Measurements from ENCODE around the gene CHSY1. TPM values are rescaled to one million over a fixed set of nuclear protein-coding genes. Genes with fewer than 3 reads are reported as not detected.

The CHSY1 gene
- total RNA-seq, 2 experiments from 2014 or later: 34.8 to 36.3 TPM

DNA sequence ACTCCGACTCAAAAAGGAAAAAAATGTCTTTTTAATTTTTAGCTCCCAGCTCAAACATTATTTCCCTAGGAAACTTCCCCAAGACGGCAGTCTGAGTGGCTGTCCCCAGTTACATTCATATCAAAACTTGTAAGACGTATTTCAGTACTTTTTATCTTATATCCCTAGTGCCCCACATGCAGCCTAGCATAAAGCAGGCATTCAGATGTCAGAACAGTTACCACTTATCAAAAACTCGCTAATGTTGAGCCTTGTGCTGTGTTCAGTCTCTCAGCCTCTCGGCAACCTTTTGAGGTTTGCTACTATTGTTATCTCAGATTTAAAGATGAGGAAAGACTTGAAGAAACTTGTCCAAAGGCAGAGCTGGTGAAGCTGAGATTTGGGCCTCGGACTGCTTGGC lies 32.1 kb upstream of the CHSY1 start:
- intact Hi-C loops (cut with micrococcal nuclease): no loop called here
- CTCF ChIA-PET: interaction anchor here (1.0 to 3.1 kb wide), 3 partner anchors 9 to 357 kb away, joined by 3 to 10 read pairs (median 8); no protein-coding TSS in a partner anchor

DNA sequence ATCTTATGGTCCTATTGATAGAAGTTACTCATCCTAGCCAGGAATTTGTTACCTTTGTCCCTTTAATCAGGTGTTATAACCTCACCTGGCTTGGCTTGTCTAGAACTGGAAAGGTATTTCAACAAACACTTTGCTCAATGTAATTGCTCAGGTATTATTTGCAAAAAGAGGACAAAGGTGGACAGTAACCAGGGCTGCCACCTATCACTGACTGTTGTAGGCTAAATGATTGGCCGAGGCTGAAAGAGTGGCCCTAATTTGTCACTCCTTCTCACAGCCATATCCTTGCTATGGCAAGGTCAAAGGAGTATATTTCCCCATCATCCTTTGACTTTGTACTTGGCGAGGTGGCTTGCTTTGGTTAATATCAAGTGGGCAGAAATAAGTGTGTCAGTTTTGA lies 28.2 kb upstream of the CHSY1 start:
- ChIA-PET CTCF (interaction anchor here (0.6 to 1.5 kb wide), 3 partner anchors 8 to 13 kb away, joined by 3 to 11 read pairs (median 5); no protein-coding TSS in a partner anchor), POLR2A (no interaction called here)
- Mint-ChIP-seq H3K27me3 (no peaks in the 10 kb centered on the region), H3K4me3 (no peak overlapping the region), H3K27ac (no peak overlapping the region), H3K4me1 (ENCODE audit: low read depth) (peaks cover 27% of the 10 kb centered on the region), H3K36me3 (peaks cover 28% of the 10 kb centered on the region), H3K9me3 (no peaks in the 10 kb centered on the region)
- intact Hi-C loops (cut with micrococcal nuclease): no loop called here
- DNase-seq: no peak

More for the DNA sequence above, 32.1 kb upstream of the CHSY1 start:
- no peaks in the 10 kb centered on the region for H3K27me3 Mint-ChIP-seq
- H3K4me1 Mint-ChIP-seq (ENCODE audit: low read depth): peaks cover 20% of the 10 kb centered on the region
- H3K9me3 Mint-ChIP-seq: no peaks in the 10 kb centered on the region
- POLR2A ChIA-PET: interaction anchor here (0.6 to 1.7 kb wide), 2 partner anchors 11 to 180 kb away, joined by 5 read pairs; partner anchors contain the start of gene SNRPA1
- H3K27ac Mint-ChIP-seq: peak overlapping the region; percentile 18
- no peak overlapping the region for H3K4me3 Mint-ChIP-seq
- peaks cover 58% of the 10 kb centered on the region for H3K36me3 Mint-ChIP-seq
- no peak for DNase-seq

DNA sequence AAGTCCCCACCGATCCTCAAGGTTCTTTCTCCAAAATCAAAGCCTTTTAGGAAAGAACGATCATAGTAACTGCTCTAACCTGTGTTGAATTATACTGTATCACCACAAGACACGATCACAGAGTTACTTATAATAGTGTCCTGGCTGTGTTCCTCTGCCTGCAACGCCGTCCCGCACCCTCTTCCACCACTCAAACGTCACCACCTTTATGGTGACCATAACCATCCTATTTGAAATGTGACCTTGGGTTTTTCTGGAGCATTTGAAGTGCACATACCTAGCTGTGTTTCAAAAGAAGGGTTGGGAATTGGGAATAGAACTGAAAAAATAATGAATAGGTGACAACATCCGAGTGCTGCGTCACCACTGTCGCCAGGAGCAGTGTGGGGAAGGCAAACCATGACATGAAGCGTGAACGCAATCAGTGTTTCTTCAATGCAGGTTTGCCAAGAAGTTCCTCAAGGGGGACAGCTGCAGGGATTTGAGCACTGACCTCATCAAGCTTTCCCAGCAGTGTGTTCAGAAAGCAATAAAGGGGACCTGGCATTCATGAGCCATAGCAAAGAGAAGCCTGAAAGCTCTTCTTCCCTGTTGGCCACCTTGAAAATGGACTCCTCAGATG lies 26.2 kb upstream of the CHSY1 start:
- Mint-ChIP-seq H3K9me3 (no peaks in the 10 kb centered on the region), H3K27me3 (no peaks in the 10 kb centered on the region), H3K4me3 (peak overlapping the region; percentile 75), H3K36me3 (peaks cover 34% of the 10 kb centered on the region), H3K27ac (no peak overlapping the region), H3K4me1 (ENCODE audit: low read depth) (peaks cover 29% of the 10 kb centered on the region)
- CTCF ChIA-PET: interaction anchor here (0.8 to 2.1 kb wide), 3 partner anchors 11 to 270 kb away, joined by 3 to 9 read pairs (median 3); no protein-coding TSS in a partner anchor
- POLR2A ChIA-PET: interaction anchor here (0.8 to 1.2 kb wide), 3 partner anchors 8 to 17 kb away, joined by 4 to 5 read pairs (median 4); partner anchors contain the start of gene SNRPA1
- intact Hi-C loops (cut with micrococcal nuclease): loop anchor here (5.0 kb wide), 3 partner anchors 271 to 676 kb away; partner anchors contain the start of genes ASB7, LINS1 and TM2D3
- DNase-seq: no peak

DNA sequence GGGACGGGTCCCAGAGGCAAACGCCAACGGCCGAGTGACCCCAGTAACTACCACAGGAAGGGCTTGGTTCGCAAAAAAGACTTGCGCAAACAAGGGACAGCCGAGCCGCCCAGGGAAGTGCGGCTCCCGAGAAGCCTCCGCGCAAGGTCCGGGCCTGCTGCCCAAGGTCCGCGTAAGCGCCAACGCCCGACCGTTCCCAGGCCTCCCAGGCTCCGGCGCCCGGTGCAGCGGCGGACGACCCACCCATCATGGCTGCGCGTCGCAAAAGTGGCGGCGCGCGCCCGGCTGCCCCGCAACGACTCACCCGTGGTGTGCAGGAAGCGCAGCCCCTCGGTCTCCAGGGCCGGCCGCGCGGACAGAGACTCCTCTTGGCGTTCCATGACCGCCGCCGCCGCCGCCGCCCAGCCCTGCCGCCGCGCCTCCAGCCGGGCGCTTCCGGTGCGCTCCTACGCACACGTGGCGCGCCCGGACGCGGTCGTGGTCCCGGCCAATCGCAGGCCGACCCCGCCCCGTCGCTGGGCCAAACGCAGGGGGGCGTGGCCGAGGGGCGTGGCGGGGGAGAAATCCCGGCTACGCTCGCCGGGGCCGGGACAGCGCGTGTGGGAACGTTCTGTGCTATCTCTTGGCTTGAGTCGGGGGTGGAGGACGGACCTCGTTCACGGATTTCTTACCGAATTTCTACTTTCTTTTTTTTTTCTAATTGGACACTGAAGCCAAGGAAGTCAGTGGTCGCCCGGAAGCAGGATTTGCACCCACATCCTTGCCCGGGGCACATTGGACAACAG lies 25.4 kb upstream of the CHSY1 start, which contains the start of gene SELENOS:
Gene SELENOS (minus strand): TSS at position 448 of the 785 bp plus-strand sequence. CDS start 68 bp downstream, at position 380.
- peaks cover 39% of the 10 kb centered on the region for H3K36me3 Mint-ChIP-seq
- peak within 1 kb of the TSS; percentile 92 for H3K4me3 Mint-ChIP-seq
- no peaks in the 10 kb centered on the region for H3K27me3 Mint-ChIP-seq
- CTCF ChIA-PET: interaction anchor here (1.0 to 2.9 kb wide), 6 partner anchors 10 to 270 kb away, joined by 4 to 24 read pairs (median 7); no protein-coding TSS in a partner anchor
- peak within 1 kb of the TSS; percentile 81 for H3K27ac Mint-ChIP-seq
- intact Hi-C loops (cut with micrococcal nuclease): loop anchor here (5.0 kb wide), 3 partner anchors 270 to 675 kb away; partner anchors contain the start of genes ASB7, LINS1 and TM2D3
- H3K9me3 Mint-ChIP-seq: no peaks in the 10 kb centered on the region
- peak; percentile 90 for DNase-seq
- POLR2A ChIA-PET: interaction anchor here (1.2 kb wide), 1 partner anchor 17 kb away, joined by 4 read pairs; no protein-coding TSS in a partner anchor
- peaks cover 29% of the 10 kb centered on the region for H3K4me1 Mint-ChIP-seq (ENCODE audit: low read depth)

DNA sequence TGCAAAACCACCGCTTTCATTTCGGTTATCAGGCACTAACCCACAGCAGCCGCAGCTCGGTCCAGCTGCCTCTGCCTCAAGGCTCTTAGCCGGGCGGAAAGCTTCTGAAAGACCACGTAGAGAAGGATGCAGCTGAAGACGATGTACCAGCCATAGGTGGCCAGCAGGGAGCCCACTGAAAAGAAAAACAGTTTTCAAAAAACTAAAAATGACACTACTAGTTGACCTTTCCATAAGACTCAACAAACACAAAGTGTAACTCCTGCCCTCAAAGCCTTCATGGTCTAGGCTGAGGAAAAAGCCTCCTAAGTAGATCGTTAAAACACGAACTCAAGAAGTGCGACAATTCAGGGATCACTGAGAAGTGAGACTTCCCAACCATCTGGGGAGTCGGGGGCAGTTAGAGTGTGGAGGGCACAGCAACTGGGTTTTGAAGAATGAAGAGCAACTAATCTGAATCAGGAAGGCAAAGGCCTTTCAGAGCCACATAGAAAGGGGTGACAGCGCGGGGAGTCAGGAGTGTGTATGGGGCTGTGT lies 24.7 kb upstream of the CHSY1 start:
- POLR2A ChIA-PET: interaction anchor here (1.2 kb wide), 1 partner anchor 17 kb away, joined by 4 read pairs; no protein-coding TSS in a partner anchor
- H3K36me3 Mint-ChIP-seq: peaks cover 34% of the 10 kb centered on the region

DNA sequence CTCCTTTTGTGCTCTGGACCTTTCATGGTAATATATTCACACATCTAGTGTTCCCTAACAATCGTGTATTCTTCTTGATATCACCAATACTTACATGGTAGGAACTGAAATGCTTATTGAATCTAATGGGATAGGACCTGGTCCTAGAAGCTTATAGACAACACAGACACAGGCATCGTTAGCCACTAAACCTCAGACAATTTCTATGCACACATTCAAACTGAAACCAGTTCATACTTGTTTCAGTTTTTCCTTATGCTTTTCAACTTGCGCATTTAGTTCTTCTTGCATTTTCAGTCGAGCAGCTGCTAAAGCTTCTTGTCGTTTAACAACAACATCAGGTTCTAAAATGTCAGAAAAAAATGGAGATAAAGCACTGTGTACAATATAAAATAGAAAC lies 23.2 kb upstream of the CHSY1 start:
- ChIA-PET CTCF (interaction anchor here (2.1 to 2.9 kb wide), 3 partner anchors 14 to 267 kb away, joined by 6 to 24 read pairs (median 14); no protein-coding TSS in a partner anchor), POLR2A (no interaction called here)
- Mint-ChIP-seq H3K36me3 (peaks cover 38% of the 10 kb centered on the region), H3K4me3 (peak overlapping the region; percentile 56), H3K4me1 (ENCODE audit: low read depth) (peaks cover 29% of the 10 kb centered on the region), H3K27ac (no peak overlapping the region), H3K9me3 (no peaks in the 10 kb centered on the region), H3K27me3 (no peaks in the 10 kb centered on the region)
- intact Hi-C loops (cut with micrococcal nuclease): loop anchor here (5.0 kb wide), 3 partner anchors 268 to 673 kb away; partner anchors contain the start of genes ASB7, LINS1 and TM2D3
- DNase-seq: no peak

More for the DNA sequence above, 24.7 kb upstream of the CHSY1 start:
- peak; percentile 37 for DNase-seq
- H3K4me3 Mint-ChIP-seq: peak overlapping the region; percentile 92
- no peaks in the 10 kb centered on the region for H3K9me3 Mint-ChIP-seq
- H3K4me1 Mint-ChIP-seq (ENCODE audit: low read depth): peaks cover 29% of the 10 kb centered on the region
- intact Hi-C loops (cut with micrococcal nuclease): loop anchor here (1.0 to 5.0 kb wide), 4 partner anchors 18 to 674 kb away; partner anchors contain the start of genes ASB7, LINS1 and TM2D3
- peak overlapping the region; percentile 81 for H3K27ac Mint-ChIP-seq
- CTCF ChIA-PET: interaction anchor here (0.7 to 2.9 kb wide), 9 partner anchors 9 to 269 kb away, joined by 3 to 24 read pairs (median 4); partner anchors contain the start of gene SNRPA1
- H3K27me3 Mint-ChIP-seq: no peaks in the 10 kb centered on the region

DNA sequence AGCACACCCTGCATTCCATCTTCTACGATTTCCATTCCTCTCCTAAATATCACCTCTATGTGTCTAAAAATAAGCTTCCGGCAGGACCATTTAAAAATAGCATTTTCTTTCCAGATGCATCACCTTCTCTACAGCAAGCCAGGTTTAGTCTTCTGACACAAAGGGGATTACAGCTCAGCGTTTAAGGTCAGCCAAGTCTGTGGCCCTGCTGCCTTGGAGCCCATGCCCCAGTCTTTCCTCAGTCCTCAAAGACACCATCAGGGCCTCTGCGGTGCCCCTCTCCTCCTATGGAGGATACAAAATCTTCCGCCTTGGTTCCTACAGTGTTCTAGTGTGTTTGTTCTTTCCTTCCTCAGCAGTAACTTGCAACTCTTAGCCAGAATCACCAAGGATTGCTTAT lies 21.7 kb upstream of the CHSY1 start:
- Mint-ChIP-seq H3K27me3 (no peaks in the 10 kb centered on the region), H3K27ac (no peak overlapping the region), H3K4me1 (ENCODE audit: low read depth) (peaks cover 29% of the 10 kb centered on the region), H3K4me3 (no peak overlapping the region), H3K9me3 (no peaks in the 10 kb centered on the region), H3K36me3 (peaks cover 44% of the 10 kb centered on the region)
- intact Hi-C loops (cut with micrococcal nuclease): no loop called here
- no peak for DNase-seq
- POLR2A ChIA-PET: no interaction called here
- CTCF ChIA-PET: interaction anchor here (0.7 to 2.1 kb wide), 4 partner anchors 15 to 265 kb away, joined by 3 to 8 read pairs (median 4); no protein-coding TSS in a partner anchor

DNA sequence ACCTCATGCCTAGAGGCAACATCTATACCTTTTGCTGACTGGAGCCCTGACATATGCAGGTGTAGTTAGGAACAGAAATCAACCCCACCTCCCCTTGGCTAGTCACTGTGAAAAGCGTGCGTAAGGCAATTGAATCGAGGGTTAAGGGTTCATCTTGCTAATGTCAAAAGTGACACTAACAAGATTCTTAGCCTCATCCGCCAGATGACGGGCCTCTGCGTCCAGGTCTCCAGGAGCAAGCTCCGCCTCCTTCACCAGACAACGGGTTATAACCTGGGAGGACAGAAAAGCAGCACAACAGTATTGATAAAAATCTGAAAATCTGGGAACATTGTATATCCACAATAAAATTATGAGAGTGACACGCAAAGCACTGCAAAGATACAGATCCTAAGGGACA lies 20.7 kb upstream of the CHSY1 start:
- intact Hi-C loops (cut with micrococcal nuclease): no loop called here
- ChIA-PET POLR2A (no interaction called here), CTCF (interaction anchor here (1.2 to 2.0 kb wide), 2 partner anchors 14 to 264 kb away, joined by 3 to 8 read pairs; no protein-coding TSS in a partner anchor)
- H3K36me3 Mint-ChIP-seq: peaks cover 44% of the 10 kb centered on the region
- no peak overlapping the region for H3K27ac Mint-ChIP-seq
- peaks cover 23% of the 10 kb centered on the region for H3K4me1 Mint-ChIP-seq (ENCODE audit: low read depth)
- H3K27me3 Mint-ChIP-seq: no peaks in the 10 kb centered on the region
- no peak overlapping the region for H3K4me3 Mint-ChIP-seq
- H3K9me3 Mint-ChIP-seq: no peaks in the 10 kb centered on the region
- no peak for DNase-seq

DNA sequence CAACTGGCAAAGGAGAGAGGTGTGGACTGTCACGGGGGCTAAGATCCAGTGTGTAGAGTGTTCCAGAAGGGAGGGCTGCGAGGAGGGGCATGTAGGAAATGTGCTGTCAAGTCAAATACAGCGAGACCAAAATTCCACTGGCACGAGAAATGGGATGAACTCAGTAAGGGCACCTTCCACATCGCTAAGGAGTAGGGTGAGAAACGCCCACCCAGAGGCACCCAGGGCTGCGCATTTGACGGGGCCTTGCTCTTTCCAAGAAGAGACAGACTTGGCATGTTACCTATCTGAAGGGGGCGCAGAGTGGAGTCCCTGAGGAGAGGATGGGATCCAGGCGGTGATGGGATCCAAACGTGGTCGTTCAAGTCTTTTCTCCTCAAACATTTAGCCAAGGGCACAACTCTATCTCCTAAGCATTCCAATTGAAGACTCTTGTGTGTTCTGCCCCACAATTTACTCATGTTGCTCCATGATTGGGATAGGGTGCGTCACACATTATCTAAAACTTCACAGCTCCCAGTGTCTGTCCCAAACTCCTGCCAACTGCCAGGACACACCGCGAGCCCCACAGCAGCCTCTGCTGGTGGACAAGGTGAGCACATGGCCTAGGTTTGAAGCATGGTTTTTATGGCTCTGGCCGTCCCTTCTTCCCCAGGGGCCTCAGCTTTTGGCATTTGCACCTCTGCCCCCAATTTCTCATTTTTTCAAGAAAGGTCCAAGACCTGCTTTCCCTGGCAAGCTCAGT lies 17.8 kb upstream of the CHSY1 start:
- Mint-ChIP-seq H3K4me1 (ENCODE audit: low read depth) (peaks cover 4% of the 10 kb centered on the region), H3K9me3 (no peaks in the 10 kb centered on the region), H3K36me3 (peaks cover 40% of the 10 kb centered on the region), H3K27ac (no peak overlapping the region), H3K27me3 (no peaks in the 10 kb centered on the region), H3K4me3 (no peak overlapping the region)
- DNase-seq: no peak
- ChIA-PET CTCF (interaction anchor here (0.8 to 1.5 kb wide), 2 partner anchors 180 to 261 kb away, joined by 3 to 4 read pairs; no protein-coding TSS in a partner anchor), POLR2A (no interaction called here)
- intact Hi-C loops (cut with micrococcal nuclease): no loop called here

DNA sequence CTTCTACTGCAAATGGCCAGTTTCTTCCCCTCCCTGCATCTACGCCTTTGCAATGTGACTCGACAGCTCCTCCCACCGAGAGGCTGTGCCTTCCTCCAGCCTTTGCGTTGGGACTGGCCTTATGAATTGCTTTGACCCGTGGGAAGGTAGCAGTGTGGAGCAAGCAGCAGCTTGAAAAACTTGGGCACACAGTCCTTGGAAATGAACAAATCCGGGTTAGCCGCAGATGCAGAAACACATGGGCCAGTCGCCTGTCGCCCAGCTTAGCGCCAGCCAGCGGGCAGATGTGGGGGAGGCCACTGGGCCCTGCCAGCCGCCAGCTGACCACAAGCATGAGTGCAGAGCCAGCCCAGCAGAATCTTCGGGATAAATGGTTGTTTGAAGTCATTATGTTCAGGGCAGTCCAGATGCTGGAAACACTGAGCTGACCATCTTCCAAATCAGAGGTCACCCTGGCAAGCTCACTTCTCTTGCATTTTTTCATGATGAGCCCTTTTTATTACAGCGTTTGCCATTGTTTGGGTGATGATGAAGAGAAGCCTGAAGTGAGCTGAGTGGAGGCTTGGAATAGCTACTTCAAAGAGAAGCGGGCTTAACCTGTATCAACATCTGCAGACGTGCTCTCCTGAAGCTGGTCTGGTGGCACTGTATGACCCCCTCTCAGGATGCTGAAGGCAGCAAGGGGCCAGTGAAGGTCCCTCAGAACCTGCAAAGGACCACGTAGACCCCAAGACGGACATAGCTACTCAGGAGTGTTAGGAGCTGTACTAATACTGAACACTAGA lies 15.7 kb upstream of the CHSY1 start:
- no peak overlapping the region for H3K27ac Mint-ChIP-seq

More for the DNA sequence above, 15.7 kb upstream of the CHSY1 start:
- intact Hi-C loops (cut with micrococcal nuclease): no loop called here
- Mint-ChIP-seq H3K27me3 (no peaks in the 10 kb centered on the region), H3K9me3 (no peaks in the 10 kb centered on the region), H3K4me3 (no peak overlapping the region), H3K4me1 (ENCODE audit: low read depth) (peaks cover 4% of the 10 kb centered on the region), H3K36me3 (peaks cover 22% of the 10 kb centered on the region)
- DNase-seq: no peak
- ChIA-PET POLR2A (interaction anchor here (1.0 to 1.3 kb wide), 2 partner anchors 12 to 27 kb away, joined by 3 read pairs; no protein-coding TSS in a partner anchor), CTCF (interaction anchor here (0.6 to 2.8 kb wide), 6 partner anchors 9 to 388 kb away, joined by 4 to 13 read pairs (median 4); no protein-coding TSS in a partner anchor)

Measured in activated CD4-positive, alpha-beta memory T cell treated with anti-CD3 and anti-CD28 coated beads for 36 hours (primary cell).